HepG2 (cell line): ENCODE measurements around the gene MYL11. TPM values are rescaled to one million over a fixed set of nuclear protein-coding genes. Genes with fewer than 3 reads are reported as not detected.

Experiments used
- AHR ChIP-seq: IDR thresholded peaks from 2 replicates; pipeline ENCODE4 v1.6.1; 2018; ENCODE audit warnings: missing genetic modification reagents, missing compliant biosample characterization
- ARNT2 ChIP-seq: sonication (generic); formaldehyde crosslinking; IDR thresholded peaks from 2 replicates; pipeline ENCODE4 v1.8.0; 2022; ENCODE audit warnings: mild to moderate bottlenecking, low read depth, missing genetic modification reagents, moderate library complexity
- BORCS8-MEF2B ChIP-seq: sonication (generic); formaldehyde crosslinking; IDR thresholded peaks from 2 replicates; pipeline ENCODE4 v1.8.0; 2022; ENCODE audit warnings: mild to moderate bottlenecking, missing genetic modification reagents
- CREM ChIP-seq, 2 experiments: sonication (generic) in 1 of 2; formaldehyde crosslinking in 1 of 2; IDR thresholded peaks; 2 replicates each; pipeline versions ENCODE4 v1.4.0 to v1.6.1; 2016 to 2020; ENCODE audit warnings: antibody characterized with exemption in 1 of 2, mild to moderate bottlenecking in 1 of 2, missing genetic modification reagents in 1 of 2
- ELF1 ChIP-seq: sonication (generic); formaldehyde crosslinking; IDR thresholded peaks from 2 replicates; pipeline ENCODE4 v1.4.0; 2020; ENCODE audit warnings: missing genetic modification reagents
- GTF3A ChIP-seq: sonication (generic); formaldehyde crosslinking; conservative IDR thresholded peaks from 2 replicates; pipeline ENCODE4 v1.4.0; 2020; ENCODE audit warnings: mild to moderate bottlenecking, missing genetic modification reagents
- KDM1A ChIP-seq: IDR thresholded peaks from 2 replicates; pipeline ENCODE4 v1.6.1; 2016; ENCODE audit warnings: missing compliant biosample characterization
- NFYC ChIP-seq: IDR thresholded peaks from 2 replicates; pipeline ENCODE4 v1.6.1; 2016; ENCODE audit warnings: missing genetic modification reagents, missing compliant biosample characterization
- NR2C2 ChIP-seq: sonication (generic); formaldehyde crosslinking; IDR thresholded peaks from 2 replicates; pipeline ENCODE4 v1.4.0; 2020; ENCODE audit warnings: missing genetic modification reagents, mild to moderate bottlenecking, moderate library complexity, borderline replicate concordance
- PTBP1 ChIP-seq: fragments of 200-400 bp; formaldehyde crosslinking; IDR thresholded peaks from 2 replicates; pipeline ENCODE4 v1.6.1; 2018; ENCODE audit warnings: low read length, low read depth; ENCODE audit not compliant: poor library complexity, severe bottlenecking
- RAD21 ChIP-seq: fragments of 450-650 bp; formaldehyde crosslinking; IDR thresholded peaks from 2 replicates; pipeline ENCODE4 v1.5.0; 2020; ENCODE audit warnings: mild to moderate bottlenecking
- RAD51 ChIP-seq: fragments of 450-650 bp; IDR thresholded peaks from 2 replicates; pipeline ENCODE4 v1.6.1; 2016; ENCODE audit warnings: borderline replicate concordance
- RBAK ChIP-seq: sonication (generic); formaldehyde crosslinking; IDR thresholded peaks from 2 replicates; pipeline ENCODE4 v1.5.1; 2020; ENCODE audit warnings: mild to moderate bottlenecking, missing genetic modification reagents
- RBM39 ChIP-seq: fragments of 200-400 bp; formaldehyde crosslinking; IDR thresholded peaks from one replicate; pipeline ENCODE4 v1.6.1; 2018; ENCODE audit warnings: antibody characterized with exemption, mild to moderate bottlenecking, low read depth, low read length; ENCODE audit not compliant: poor library complexity, severe bottlenecking
- SALL1 ChIP-seq: sonication (generic); formaldehyde crosslinking; IDR thresholded peaks from 2 replicates; pipeline ENCODE4 v1.8.0; 2022; ENCODE audit warnings: mild to moderate bottlenecking, missing genetic modification reagents
- SMC3 ChIP-seq: IDR thresholded peaks from 2 replicates; pipeline ENCODE4 v1.6.1; 2011; ENCODE audit warnings: low read length, improper control_type of control experiment
- SOX6 ChIP-seq, 2 experiments: fragments of 450-650 bp in 1 of 2; sonication (generic) in 1 of 2; formaldehyde crosslinking in 1 of 2; IDR thresholded peaks; 2 replicates each; pipeline versions ENCODE4 v1.4.0 to v1.6.1; 2017 to 2020; ENCODE audit warnings: antibody characterized with exemption in 1 of 2, mild to moderate bottlenecking in 1 of 2, missing genetic modification reagents in 1 of 2
- ZBTB2 ChIP-seq: sonication (generic); formaldehyde crosslinking; IDR thresholded peaks from 2 replicates; pipeline ENCODE4 v1.8.0; 2022; ENCODE audit warnings: low read depth, missing genetic modification reagents
- ZNF101 ChIP-seq: sonication (generic); formaldehyde crosslinking; IDR thresholded peaks from 2 replicates; pipeline ENCODE4 v1.4.0; 2020; ENCODE audit warnings: mild to moderate bottlenecking, low read depth, missing genetic modification reagents, borderline replicate concordance
- ZNF136 ChIP-seq: sonication (generic); formaldehyde crosslinking; IDR thresholded peaks from 2 replicates; pipeline ENCODE4 v1.8.1; 2022; ENCODE audit warnings: low read depth, mild to moderate bottlenecking, moderate library complexity, missing genetic modification reagents
- ZNF33A ChIP-seq: sonication (generic); formaldehyde crosslinking; IDR thresholded peaks from 2 replicates; pipeline ENCODE4 v1.5.1; 2020; ENCODE audit warnings: missing genetic modification reagents, mild to moderate bottlenecking, moderate library complexity, borderline replicate concordance
- ZNF510 ChIP-seq: sonication (generic); formaldehyde crosslinking; IDR thresholded peaks from 2 replicates; pipeline ENCODE4 v1.4.0; 2020; ENCODE audit warnings: low read depth, mild to moderate bottlenecking, missing genetic modification reagents
- ZNF552 ChIP-seq: sonication (generic); formaldehyde crosslinking; IDR thresholded peaks from 2 replicates; pipeline ENCODE4 v1.9.0; 2022; ENCODE audit warnings: missing genetic modification reagents, mild to moderate bottlenecking, borderline replicate concordance
- ZNF672 ChIP-seq: sonication (generic); formaldehyde crosslinking; IDR thresholded peaks from 2 replicates; pipeline ENCODE4 v1.8.1; 2022; ENCODE audit warnings: missing genetic modification reagents
- ZNF746 ChIP-seq: sonication (generic); formaldehyde crosslinking; IDR thresholded peaks from 2 replicates; pipeline ENCODE4 v1.8.0; 2022; ENCODE audit warnings: mild to moderate bottlenecking, missing genetic modification reagents
- ZNF841 ChIP-seq: sonication (generic); formaldehyde crosslinking; IDR thresholded peaks from 2 replicates; pipeline ENCODE4 v1.8.1; 2023; ENCODE audit warnings: missing genetic modification reagents, borderline replicate concordance
- polyA plus RNA-seq, 8 experiments: library from polyadenylated mRNA; depleted of rRNA in 3 of 8; stranded (reverse) in 7 of 8; unstranded in 1 of 8; fragments of >200 nt; fragmentation: Illumina TruSeq in 4 of 8; extraction: Trizol in 4 of 8; gene quantifications; 2 replicates each; pipeline versions ENCODE4 v1.2.1 to v1.2.3, GENCODE V29; 2011 to 2016; ENCODE audit warnings: low read depth in 4 of 8, missing spikeins in 1 of 8, mixed read lengths in 1 of 8; ENCODE audit not compliant: insufficient read depth in 1 of 8
- total RNA-seq, 5 experiments: library from RNA; depleted of rRNA; stranded (reverse); fragments of >200 nt; fragmentation: Illumina TruSeq; extraction: Trizol; gene quantifications; 2 replicates each; pipeline ENCODE4 v1.2.3, GENCODE V29; 2016; ENCODE audit warnings: low read depth in 1 of 5
- TF ChIP-seq, protein P1 (sequence below): sonication (generic); formaldehyde crosslinking; IDR thresholded peaks from 2 replicates; pipeline ENCODE4 v1.4.0; 2020; ENCODE audit warnings: missing genetic modification reagents, borderline replicate concordance
- TF ChIP-seq, protein P2 (sequence below): sonication (generic); formaldehyde crosslinking; IDR thresholded peaks from 2 replicates; pipeline ENCODE4 v1.8.1; 2023; ENCODE audit warnings: mild to moderate bottlenecking, missing genetic modification reagents, borderline replicate concordance

Gene MYL11
- total and polyA plus RNA-seq, 2 of the 13 experiments (the other 11 are each of a cell fraction or from before 2014, with no cell fraction given): not detected

DNA sequence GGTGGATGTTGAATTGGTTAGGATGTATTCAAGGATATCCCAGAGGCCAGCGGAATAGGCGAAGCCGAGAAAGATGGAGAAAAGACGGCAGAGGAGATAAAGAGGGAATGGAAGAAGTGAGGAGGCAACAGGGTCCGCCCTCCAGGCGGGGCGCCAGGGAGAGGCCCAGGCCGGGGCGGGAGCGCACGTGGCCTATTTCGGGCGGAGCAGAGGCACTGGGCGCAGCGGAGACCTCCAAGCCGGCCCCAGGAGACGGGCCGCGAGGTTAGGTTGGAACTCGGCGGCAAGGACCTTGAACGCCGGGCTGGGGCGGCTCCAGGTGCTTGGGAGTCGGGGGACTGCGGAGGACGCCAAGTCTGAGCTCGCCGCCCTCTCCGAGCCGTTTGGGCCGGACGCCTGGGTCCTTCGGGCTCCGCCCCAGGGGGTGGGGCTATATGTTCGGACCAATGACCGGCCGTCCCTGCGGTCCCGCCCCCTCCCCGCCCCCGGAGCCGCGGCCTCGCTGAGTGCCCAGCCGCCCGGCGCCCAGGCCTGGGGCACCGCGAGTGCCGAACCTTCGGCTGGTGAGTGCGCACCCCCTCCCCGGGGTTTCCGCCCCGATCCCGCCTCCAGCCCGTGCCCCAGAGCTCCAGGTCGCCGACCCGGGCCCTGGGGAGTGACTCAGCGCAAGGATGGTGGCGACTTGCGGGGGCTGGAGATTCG lies 32.7 kb downstream of the MYL11 start, which contains the start of gene ZNF771 (continued):
- TF ChIP-seq ZNF101 (CRISPR knock-in tag) (peak; percentile 45; the same call in 1 of the 2 replicates), GTF3A (no peak), RAD21 (CRISPR knock-in tag) (peak; percentile 75), ZNF746 (CRISPR knock-in tag) (peak; percentile 68; the same call in 1 of the 2 replicates), ZNF672 (0 out of 2 replicates have a peak, but pooled peaks have one; percentile 38), ZBTB2 (peak; percentile 73; the same call in 1 of the 2 replicates), ZNF136 (CRISPR knock-in tag) (no peak; the same call in 1 of the 2 replicates), SOX6 (IDR thresholded peaks at IDR 0.05) (no peak), SOX6 (CRISPR knock-in tag; IDR thresholded peaks at IDR 0.05) (peak; percentile 84), RBAK (CRISPR knock-in tag) (no peak), RAD51 (0 out of 2 replicates have a peak, but pooled peaks have one; percentile 24), NFYC (CRISPR knock-in tag) (peak; percentile 76), ZNF841 (CRISPR knock-in tag) (no peak), CREM (IDR thresholded peaks at IDR 0.05) (no peak), CREM (CRISPR knock-in tag; IDR thresholded peaks at IDR 0.05) (no peak), ELF1 (peak; percentile 25; the same call in 1 of the 2 replicates), ARNT2 (peak; percentile 53; the same call in 1 of the 2 replicates), NR2C2 (peak; percentile 56; the same call in 1 of the 2 replicates), PTBP1 (no peak), BORCS8-MEF2B (CRISPR knock-in tag) (peak; percentile 74; the same call in 1 of the 2 replicates), SMC3 (no peak), ZNF510 (CRISPR knock-in tag) (peak; percentile 97; the same call in 1 of the 2 replicates), ZNF552 (CRISPR knock-in tag) (no peak), RBM39 (peak; percentile 97), ZNF33A (CRISPR knock-in tag) (no peak), SALL1 (CRISPR knock-in tag) (peak; percentile 82; the same call in 1 of the 2 replicates), AHR (peak; percentile 79; the same call in 1 of the 2 replicates), KDM1A (CRISPR knock-in tag) (no peak)
- TF ChIP-seq, protein P1, sequence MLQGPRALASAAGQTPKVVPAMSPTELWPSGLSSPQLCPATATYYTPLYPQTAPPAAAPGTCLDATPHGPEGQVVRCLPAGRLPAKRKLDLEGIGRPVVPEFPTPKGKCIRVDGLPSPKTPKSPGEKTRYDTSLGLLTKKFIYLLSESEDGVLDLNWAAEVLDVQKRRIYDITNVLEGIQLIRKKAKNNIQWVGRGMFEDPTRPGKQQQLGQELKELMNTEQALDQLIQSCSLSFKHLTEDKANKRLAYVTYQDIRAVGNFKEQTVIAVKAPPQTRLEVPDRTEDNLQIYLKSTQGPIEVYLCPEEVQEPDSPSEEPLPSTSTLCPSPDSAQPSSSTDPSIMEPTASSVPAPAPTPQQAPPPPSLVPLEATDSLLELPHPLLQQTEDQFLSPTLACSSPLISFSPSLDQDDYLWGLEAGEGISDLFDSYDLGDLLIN: no peak; the same call in 1 of the 2 replicates
- TF ChIP-seq, protein P2, sequence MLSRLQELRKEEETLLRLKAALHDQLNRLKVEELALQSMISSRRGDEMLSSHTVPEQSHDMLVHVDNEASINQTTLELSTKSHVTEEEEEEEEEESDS: peak; percentile 89; the same call in 1 of the 2 replicates
